HG02973 (cell line): ENCODE measurements around the gene SHC2.
"Not testable (repeated sequence)": the region's sequence is repeated elsewhere in the genome, so short reads cannot be mapped to it uniquely, and the experiment has no call there.

ENCODE experiments used
- ATAC-seq: cut with Tn5 transposase; IDR thresholded peaks from one replicate; pipeline ENCODE4 v1.9.1; 2021; ENCODE audit warnings: moderate library complexity; ENCODE audit not compliant: unreplicated experiment

Gene SHC2

GRCh38 chr19:392375-392970, 68.4 kb downstream of the SHC2 start:
- no peak for ATAC-seq

DNA sequence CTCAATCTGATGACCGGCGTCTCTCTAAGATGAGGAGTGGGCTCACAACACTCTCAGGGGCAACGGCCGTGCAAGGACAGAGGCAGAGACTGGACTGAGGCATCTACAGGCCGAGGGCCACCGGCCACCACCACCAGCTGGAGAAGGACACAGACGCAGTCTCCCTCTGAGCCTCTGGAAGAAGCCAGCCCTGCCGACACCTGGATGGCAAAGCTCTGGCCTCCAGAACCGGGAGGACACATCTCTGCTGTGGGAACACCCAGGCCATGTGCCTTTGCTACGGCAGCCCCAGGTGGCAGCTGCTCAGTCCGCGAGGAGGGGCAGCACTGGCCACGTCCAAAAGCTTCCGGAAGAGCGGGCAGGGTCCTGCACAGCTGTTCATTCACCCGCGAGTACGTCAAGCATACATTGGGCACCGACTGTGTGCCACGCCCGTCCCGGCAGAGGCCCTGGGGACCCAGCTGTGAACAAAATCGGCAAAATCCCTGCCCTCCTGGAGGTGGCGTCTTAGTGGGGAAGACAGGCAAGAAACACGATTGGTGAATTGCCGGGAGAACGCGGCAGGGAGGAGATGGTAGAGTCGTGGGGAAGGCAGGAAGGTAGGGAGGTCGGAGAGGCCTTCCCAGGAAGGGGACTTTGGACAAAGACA, 69.0 kb downstream of the SHC2 start:
- ATAC-seq = no peak

GRCh38 chr19:391207-391557, 69.7 kb downstream of the SHC2 start:
- ATAC-seq = no peak

GRCh38 chr19:390386-391206, 70.2 kb downstream of the SHC2 start:
- ATAC-seq = no peak

DNA sequence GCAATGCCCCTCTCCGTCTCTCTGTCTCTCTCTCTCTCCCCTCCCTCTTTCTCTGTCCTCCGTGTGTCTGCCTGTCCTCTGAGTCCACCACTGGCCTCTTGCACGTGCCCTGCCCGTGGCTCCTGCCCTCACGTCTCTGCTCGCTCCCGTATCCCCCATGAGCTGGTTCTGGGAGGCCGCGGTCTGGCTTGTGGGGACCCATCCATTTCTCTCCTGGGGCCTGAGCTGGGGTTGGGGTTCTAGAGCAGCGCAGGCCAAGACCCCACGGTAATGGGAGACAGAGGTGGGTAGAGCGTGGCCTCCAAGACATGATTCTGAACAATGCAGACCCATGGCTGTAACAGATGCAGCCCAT, 70.9 kb downstream of the SHC2 start:
- no peak for ATAC-seq

DNA sequence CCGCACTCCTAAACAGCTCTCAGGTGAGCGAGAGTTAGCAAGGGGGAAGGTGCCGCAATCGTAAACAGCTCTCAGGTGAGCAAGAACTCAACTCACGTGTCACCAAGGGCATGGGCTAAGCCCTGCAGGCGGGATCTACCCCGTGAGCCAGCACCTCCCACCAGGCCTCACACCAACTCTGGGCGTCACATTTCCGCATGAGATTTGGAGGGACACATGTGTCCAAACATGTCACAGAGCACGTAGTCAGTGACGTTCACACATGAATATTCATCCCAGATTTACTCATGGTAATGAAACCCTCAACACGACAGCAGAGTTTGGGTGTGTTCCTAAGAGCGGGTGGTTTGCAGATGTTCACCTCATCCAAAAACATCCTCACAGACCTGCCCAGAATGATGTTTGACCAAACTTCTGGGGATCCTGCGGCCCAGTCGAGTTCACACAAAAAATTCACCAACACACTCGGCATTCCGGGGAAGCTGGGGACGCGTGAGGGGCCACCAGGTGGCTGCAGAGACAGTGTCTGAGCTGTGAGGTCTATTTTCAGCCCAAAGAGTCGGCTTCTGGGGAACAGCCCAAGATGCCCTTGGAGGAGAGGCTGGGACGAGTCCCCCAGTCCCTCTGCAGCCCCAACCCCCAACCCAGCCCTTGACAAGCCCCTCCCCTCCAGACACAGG, 71.4 kb downstream of the SHC2 start:
- no peak for ATAC-seq

DNA sequence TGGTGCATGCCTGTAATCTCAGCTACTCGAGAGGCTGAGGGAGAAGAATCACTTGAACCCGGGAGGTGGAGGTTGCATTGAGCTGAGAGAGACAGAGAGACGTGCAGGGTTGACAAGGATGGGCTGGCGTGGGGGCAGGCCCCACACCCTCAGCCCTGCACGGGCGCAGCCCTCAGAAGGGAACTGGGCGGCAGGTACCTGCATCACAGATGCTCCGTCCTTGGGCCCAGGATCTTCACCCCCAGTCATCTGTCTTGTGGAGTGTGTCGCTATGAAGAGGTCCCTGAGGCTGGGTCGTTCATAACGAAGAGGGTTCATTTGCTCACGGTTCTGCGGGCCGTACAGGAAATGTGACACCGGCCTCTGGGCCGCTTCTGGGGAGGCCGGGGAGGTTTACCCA, 72.1 kb downstream of the SHC2 start:
- ATAC-seq = no peak

GRCh38 chr19:387777-388176, 73.1 kb downstream of the SHC2 start:
- ATAC-seq = no peak

DNA sequence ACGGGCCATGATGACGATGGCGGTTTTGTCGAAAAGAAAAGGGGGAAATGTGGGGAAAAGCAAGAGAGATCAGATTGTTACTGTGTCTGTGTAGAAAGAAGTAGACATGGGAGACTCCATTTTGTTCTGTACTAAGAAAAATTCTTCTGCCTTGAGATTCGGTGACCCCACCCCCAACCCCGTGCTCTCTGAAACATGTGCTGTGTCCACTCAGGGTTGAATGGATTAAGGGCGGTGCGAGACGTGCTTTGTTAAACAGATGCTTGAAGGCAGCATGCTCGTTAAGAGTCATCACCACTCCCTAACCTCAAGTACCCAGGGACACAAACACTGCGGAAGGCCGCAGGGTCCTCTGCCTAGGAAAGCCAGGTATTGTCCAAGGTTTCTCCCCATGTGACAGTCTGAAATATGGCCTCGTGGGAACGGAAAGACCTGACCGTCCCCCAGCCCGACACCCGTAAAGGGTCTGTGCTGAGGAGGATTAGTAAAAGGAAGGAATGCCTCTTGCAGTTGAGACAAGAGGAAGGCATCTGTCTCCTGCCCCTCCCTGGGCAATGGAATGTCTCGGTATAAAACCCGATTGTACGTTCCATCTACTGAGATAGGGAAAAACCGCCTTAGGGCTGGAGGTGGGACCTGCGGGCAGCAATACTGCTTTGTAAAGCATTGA, 74.1 kb downstream of the SHC2 start:
- ATAC-seq = not testable (repeated sequence)

GRCh38 chr19:386189-386588, 74.6 kb downstream of the SHC2 start:
- not testable (repeated sequence) for ATAC-seq

GRCh38 chr19:384799-385169, 76.0 kb downstream of the SHC2 start:
- ATAC-seq = no peak

DNA sequence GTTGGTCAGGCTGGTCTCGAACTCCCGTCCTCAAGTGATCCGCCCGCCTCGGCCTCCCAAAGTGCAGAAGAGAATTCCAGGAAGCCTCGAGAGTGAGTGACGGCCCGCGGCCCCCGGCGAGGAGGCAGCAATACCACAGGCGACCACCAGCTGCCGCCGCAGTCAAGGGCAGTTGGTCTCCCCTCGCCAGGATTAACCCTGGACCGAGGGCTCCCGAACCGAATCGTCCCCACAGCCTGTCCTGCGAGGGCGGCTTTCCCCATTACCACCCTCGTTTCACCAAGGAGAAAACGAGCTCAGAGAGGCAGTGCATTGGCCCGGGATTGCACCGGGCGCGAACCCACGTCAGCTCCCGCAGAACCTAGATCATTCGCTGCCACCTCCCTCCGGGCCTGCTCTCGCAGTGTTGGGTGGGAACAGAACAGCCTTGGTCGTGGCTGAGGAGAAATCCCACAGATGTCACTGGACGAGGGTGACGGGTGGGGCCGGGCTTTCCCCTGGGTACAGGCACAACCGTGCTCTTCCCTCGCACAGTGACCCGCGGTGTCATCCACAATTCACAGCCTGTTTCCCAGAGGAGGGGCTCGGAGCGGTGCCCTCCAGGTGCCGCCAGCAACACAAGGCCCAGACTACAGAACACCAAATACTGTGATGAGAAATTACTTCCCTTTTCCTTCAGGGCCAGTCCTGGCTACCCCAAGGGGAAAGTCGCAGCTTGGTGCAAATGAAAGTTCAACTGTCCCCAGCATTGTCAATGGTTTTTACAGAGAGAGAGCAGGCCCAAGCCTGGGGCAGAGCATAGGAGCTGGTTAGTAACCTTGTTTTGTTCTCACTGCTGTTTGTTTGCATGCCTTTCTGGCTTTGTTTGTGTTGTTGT, 76.7 kb downstream of the SHC2 start:
- ATAC-seq = no peak

- no peak for ATAC-seq
Observed at GRCh38 chr19:383040-383439, 77.8 kb downstream of the SHC2 start.

DNA sequence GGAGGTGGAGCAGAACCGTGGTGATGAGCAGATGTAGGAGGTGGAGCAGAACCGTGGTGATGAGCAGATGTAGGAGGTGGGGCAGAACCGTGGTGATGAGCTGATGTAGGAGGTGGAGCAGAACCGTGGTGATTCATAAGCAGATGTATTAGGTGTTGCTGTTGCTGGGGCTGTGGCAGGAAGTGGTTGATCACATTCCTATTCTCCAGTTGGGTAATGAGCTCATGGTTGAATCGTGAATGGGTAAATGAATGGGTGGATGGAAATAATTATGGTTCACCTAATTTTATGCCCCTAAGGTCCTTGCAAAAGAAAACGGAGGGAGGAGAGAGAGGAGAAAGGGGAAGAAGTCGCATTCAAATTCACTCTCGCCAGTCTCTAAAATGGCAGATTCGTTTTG, 78.3 kb downstream of the SHC2 start:
- ATAC-seq = not testable (repeated sequence)

DNA sequence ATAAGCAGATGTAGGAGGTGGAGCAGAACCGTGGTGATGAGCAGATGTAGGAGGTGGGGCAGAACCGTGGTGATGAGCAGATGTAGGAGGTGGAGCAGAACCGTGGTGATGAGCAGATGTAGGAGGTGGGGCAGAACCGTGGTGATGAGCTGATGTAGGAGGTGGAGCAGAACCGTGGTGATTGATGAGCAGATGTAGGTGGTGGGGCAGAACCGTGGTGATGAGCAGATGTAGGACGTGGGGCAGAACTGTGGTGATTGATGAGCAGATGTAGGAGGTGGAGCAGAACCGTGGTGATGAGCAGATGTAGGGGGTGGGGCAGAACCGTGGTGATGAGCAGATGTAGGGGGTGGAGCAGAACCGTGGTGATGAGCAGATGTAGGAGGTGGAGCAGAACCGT, 78.9 kb downstream of the SHC2 start:
- not testable (repeated sequence) for ATAC-seq

DNA sequence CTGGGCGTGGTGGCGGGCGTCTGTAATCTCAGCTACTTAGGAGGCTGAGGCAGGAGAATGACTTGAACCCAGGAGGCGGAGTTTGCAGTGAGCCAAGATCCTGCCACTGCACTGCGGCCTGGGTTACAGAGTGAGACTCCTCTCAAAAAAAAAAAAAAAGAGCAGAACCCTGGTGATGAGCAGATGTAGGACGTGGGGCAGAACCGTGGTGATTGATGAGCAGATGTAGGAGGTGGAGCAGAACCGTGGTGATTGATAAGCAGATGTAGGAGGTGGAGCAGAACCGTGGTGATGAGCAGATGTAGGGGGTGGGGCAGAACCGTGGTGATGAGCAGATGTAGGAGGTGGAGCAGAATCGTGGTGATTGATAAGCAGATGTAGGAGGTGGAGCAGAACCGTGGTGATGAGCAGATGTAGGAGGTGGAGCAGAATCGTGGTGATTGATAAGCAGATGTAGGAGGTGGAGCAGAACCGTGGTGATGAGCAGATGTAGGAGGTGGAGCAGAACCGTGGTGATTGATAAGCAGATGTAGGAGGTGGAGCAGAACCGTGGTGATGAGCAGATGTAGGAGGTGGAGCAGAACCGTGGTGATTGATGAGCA, 80.1 kb downstream of the SHC2 start:
- not testable (repeated sequence) for ATAC-seq

GRCh38 chr19:379796-380195, 81.0 kb downstream of the SHC2 start:
- ATAC-seq = no peak

DNA sequence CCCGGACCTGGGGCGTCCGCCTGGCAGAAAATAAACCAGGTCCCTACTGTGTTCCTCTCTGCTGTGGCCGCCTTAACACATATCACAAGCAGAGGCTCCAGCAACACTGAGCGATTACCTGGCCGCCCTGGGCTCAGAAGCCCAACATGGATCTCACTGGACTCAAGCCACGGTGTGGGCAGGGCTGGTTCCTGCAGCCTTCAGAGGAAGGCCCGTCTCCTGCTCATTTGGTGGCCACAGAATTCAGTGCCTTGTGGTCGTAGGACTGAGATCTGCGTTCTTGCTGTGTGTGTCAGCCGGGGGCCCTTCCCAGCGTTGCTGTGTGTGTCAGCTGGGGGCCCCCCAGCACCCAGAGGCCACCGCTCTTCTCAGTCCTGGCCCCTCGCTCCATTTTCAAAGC, 82.1 kb downstream of the SHC2 start:
- ATAC-seq = no peak

DNA sequence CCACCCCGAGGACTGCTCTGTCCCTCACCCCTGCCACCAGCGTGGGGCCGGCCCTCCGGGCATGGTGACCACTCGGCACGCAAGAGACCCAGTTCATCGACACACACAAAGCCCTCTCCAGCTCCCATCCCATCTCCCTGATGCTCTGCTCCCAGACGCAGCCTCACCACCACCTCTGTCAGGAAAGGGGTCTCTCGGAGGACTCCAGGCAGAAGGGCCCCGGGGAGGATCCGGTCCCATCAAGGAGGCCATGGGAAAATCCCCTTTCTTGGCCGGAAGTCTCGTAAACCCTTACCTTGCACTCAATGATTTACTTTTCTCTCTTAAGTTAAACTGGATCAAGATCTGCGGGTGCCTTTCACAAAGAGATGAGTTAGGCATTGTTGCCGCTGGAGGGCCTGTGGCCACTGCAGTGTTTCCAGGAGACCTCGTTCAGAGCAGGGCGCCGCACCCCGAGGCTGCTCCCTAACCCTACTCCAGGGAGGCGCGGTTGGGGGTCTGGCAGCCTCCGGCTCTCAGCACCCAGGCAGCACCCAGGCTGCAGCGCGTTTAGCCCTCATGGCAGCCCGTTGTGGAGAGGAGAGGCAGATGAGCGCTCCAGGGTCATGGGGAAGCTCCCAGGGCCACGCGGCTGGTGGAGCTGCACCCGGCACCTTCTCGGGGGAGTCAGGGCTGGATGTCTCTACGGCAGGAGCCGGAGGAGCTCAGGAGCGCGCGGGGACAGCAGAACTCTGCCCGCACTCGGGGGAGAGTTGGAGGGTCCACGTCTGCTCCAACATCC, 82.8 kb downstream of the SHC2 start:
- no peak for ATAC-seq
